OCI-LY1 (cell line): ENCODE results near the gene TBL1X.

Experiments used
- EZH2 ChIP-seq: fragments of 200-600 bp; sonication (generic), shearing (Covaris generic); IDR thresholded peaks from 2 replicates; pipeline ENCODE4 v1.8.0; 2017; ENCODE audit warnings: borderline replicate concordance, mixed run types, mild to moderate bottlenecking, antibody characterized with exemption, low read length, moderate library complexity, mixed read lengths
- TF ChIP-seq, protein P1 (sequence below): fragments of 200-600 bp; sonication (generic), shearing (Covaris generic); IDR thresholded peaks from 2 replicates; pipeline ENCODE4 v1.5.1; 2017; ENCODE audit warnings: mild to moderate bottlenecking, antibody characterized with exemption, low read length, moderate library complexity, mixed read lengths

DNA sequence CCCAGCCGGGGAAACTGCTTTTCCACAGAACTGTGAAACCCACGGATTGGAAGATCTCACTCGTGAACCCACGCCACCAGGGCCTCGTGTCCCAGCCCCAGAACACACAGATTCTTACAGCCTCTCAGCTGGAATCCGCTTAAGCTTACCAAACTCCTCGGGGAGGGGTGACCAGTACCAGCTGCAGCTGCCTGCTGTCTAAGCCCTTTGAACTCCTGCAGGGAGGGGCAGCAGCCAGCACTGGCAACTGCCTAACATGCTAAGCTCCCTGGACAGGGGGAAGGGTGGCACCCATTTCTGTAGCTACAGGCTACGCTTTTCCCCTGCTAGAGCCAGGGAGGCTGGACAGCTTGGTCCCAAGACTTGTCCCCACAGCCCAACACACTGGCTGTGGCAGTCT, 38.4 kb downstream of the TBL1X start:
- TF ChIP-seq, protein P1, sequence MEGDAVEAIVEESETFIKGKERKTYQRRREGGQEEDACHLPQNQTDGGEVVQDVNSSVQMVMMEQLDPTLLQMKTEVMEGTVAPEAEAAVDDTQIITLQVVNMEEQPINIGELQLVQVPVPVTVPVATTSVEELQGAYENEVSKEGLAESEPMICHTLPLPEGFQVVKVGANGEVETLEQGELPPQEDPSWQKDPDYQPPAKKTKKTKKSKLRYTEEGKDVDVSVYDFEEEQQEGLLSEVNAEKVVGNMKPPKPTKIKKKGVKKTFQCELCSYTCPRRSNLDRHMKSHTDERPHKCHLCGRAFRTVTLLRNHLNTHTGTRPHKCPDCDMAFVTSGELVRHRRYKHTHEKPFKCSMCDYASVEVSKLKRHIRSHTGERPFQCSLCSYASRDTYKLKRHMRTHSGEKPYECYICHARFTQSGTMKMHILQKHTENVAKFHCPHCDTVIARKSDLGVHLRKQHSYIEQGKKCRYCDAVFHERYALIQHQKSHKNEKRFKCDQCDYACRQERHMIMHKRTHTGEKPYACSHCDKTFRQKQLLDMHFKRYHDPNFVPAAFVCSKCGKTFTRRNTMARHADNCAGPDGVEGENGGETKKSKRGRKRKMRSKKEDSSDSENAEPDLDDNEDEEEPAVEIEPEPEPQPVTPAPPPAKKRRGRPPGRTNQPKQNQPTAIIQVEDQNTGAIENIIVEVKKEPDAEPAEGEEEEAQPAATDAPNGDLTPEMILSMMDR, result no peak
- no peak for TF ChIP-seq EZH2
